Ishikawa (cell line): ENCODE results near the gene GPR21.

ENCODE experiments used
- RAD21 ChIP-seq: IDR thresholded peaks from 2 replicates; pipeline ENCODE4 v1.6.1; 2012; ENCODE audit warnings: low read depth
- YY1 ChIP-seq: IDR thresholded peaks from 2 replicates; pipeline ENCODE4 v1.6.1; 2012; ENCODE audit warnings: low read depth
- TF ChIP-seq, protein P1 (sequence below): IDR thresholded peaks from 2 replicates; pipeline ENCODE4 v1.6.1; 2012; ENCODE audit warnings: low read depth, mild to moderate bottlenecking

DNA sequence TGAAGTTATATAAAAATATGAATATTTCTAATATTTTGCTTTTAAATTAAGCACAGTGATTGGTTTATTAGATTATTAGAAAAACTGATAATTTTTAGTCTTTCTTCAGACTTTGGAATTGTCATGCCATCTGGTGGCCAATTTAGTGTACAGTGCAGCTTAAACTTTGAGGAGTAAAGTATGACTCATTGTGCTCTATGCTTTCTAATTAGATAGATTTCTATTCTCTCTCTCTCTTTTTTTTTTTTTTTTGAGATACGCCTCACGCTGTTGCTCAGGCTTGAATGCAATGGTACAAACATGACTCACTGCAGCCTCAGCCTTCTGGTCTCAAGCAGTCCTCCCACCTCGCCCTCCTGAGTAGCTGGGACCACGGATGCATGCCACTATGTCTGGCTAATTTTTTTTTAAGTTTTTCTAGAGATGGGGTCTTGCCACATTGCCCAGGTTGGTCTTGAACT, 42.1 kb upstream of the GPR21 start:
- TF ChIP-seq RAD21 (peak; percentile 54), YY1 (no peak)
- TF ChIP-seq, protein P1, sequence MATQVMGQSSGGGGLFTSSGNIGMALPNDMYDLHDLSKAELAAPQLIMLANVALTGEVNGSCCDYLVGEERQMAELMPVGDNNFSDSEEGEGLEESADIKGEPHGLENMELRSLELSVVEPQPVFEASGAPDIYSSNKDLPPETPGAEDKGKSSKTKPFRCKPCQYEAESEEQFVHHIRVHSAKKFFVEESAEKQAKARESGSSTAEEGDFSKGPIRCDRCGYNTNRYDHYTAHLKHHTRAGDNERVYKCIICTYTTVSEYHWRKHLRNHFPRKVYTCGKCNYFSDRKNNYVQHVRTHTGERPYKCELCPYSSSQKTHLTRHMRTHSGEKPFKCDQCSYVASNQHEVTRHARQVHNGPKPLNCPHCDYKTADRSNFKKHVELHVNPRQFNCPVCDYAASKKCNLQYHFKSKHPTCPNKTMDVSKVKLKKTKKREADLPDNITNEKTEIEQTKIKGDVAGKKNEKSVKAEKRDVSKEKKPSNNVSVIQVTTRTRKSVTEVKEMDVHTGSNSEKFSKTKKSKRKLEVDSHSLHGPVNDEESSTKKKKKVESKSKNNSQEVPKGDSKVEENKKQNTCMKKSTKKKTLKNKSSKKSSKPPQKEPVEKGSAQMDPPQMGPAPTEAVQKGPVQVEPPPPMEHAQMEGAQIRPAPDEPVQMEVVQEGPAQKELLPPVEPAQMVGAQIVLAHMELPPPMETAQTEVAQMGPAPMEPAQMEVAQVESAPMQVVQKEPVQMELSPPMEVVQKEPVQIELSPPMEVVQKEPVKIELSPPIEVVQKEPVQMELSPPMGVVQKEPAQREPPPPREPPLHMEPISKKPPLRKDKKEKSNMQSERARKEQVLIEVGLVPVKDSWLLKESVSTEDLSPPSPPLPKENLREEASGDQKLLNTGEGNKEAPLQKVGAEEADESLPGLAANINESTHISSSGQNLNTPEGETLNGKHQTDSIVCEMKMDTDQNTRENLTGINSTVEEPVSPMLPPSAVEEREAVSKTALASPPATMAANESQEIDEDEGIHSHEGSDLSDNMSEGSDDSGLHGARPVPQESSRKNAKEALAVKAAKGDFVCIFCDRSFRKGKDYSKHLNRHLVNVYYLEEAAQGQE = no peak
